ENCODE results near the gene CHCHD1.

The CHCHD1 gene

GRCh38 chr10:73796766-73797165, 14.9 kb downstream of the CHCHD1 start:
- no peak overlapping the region for H3K27ac ChIP-seq
- H3K4me3 ChIP-seq (IDR thresholded peaks at IDR 0.05; ENCODE audit: insufficient read depth, low read depth, low read length), result no peak overlapping the region
- no peaks in the 10 kb centered on the region for H3K79me2 ChIP-seq (ENCODE audit: insufficient read depth, low read depth)
- H2AFZ ChIP-seq (ENCODE audit: low read depth), result no peak overlapping the region
- H3K27me3 ChIP-seq (ENCODE audit: insufficient read depth, low read depth), result no peaks in the 10 kb centered on the region
- no peaks in the 10 kb centered on the region for H3K4me1 ChIP-seq (ENCODE audit: low read depth, poor library complexity, severe bottlenecking)
- H3K36me3 ChIP-seq (ENCODE audit: insufficient read depth), result no peaks in the 10 kb centered on the region
- no peak for TF ChIP-seq CTCF (conservative IDR thresholded peaks at IDR 0.05; ENCODE audit: low read depth, low read length)
- H3K4me2 ChIP-seq, result no peak overlapping the region
- H4K20me1 ChIP-seq (ENCODE audit: insufficient read depth), result no peaks in the 10 kb centered on the region
- H3K9ac ChIP-seq, result no peak overlapping the region

- no peak overlapping the region for H3K27ac ChIP-seq
- TF ChIP-seq CTCF (conservative IDR thresholded peaks at IDR 0.05; ENCODE audit: low read depth, low read length), result no peak
- no peaks in the 10 kb centered on the region for H3K36me3 ChIP-seq (ENCODE audit: insufficient read depth)
Observed at GRCh38 chr10:73797324-73798025, 15.6 kb downstream of the CHCHD1 start.

GRCh38 chr10:73798087-73798486, 16.2 kb downstream of the CHCHD1 start:
- H2AFZ ChIP-seq (ENCODE audit: low read depth), result no peak overlapping the region
- TF ChIP-seq CTCF (conservative IDR thresholded peaks at IDR 0.05; ENCODE audit: low read depth, low read length), result no peak
- H3K79me2 ChIP-seq (ENCODE audit: insufficient read depth, low read depth), result no peaks in the 10 kb centered on the region
- peaks cover 5% of the 10 kb centered on the region for H3K4me1 ChIP-seq (ENCODE audit: low read depth, poor library complexity, severe bottlenecking)
- no peak overlapping the region for H3K9ac ChIP-seq
- H3K27ac ChIP-seq, result no peak overlapping the region
- H3K4me2 ChIP-seq, result no peak overlapping the region
- no peaks in the 10 kb centered on the region for H3K36me3 ChIP-seq (ENCODE audit: insufficient read depth)
- no peak overlapping the region for H3K4me3 ChIP-seq (IDR thresholded peaks at IDR 0.05; ENCODE audit: insufficient read depth, low read depth, low read length)
- H4K20me1 ChIP-seq (ENCODE audit: insufficient read depth), result no peaks in the 10 kb centered on the region
- H3K27me3 ChIP-seq (ENCODE audit: insufficient read depth, low read depth), result no peaks in the 10 kb centered on the region

More at GRCh38 chr10:73797324-73798025, 15.6 kb downstream of the CHCHD1 start:
- Histone ChIP-seq H3K9ac (no peak overlapping the region), H3K4me1 (ENCODE audit: low read depth, poor library complexity, severe bottlenecking) (no peaks in the 10 kb centered on the region), H3K79me2 (ENCODE audit: insufficient read depth, low read depth) (no peaks in the 10 kb centered on the region), H4K20me1 (ENCODE audit: insufficient read depth) (no peaks in the 10 kb centered on the region), H2AFZ (ENCODE audit: low read depth) (no peak overlapping the region), H3K4me2 (no peak overlapping the region), H3K27me3 (ENCODE audit: insufficient read depth, low read depth) (no peaks in the 10 kb centered on the region), H3K4me3 (IDR thresholded peaks at IDR 0.05; ENCODE audit: insufficient read depth, low read depth, low read length) (no peak overlapping the region)

GRCh38 chr10:73798927-73799560, 17.2 kb downstream of the CHCHD1 start:
- Histone ChIP-seq H3K4me3 (IDR thresholded peaks at IDR 0.05; ENCODE audit: insufficient read depth, low read depth, low read length) (no peak overlapping the region), H3K36me3 (ENCODE audit: insufficient read depth) (no peaks in the 10 kb centered on the region), H3K4me1 (ENCODE audit: low read depth, poor library complexity, severe bottlenecking) (peaks cover 14% of the 10 kb centered on the region), H3K9ac (no peak overlapping the region), H3K4me2 (no peak overlapping the region), H3K27ac (no peak overlapping the region), H3K79me2 (ENCODE audit: insufficient read depth, low read depth) (no peaks in the 10 kb centered on the region), H3K27me3 (ENCODE audit: insufficient read depth, low read depth) (no peaks in the 10 kb centered on the region), H4K20me1 (ENCODE audit: insufficient read depth) (no peaks in the 10 kb centered on the region), H2AFZ (ENCODE audit: low read depth) (no peak overlapping the region)
- no peak for TF ChIP-seq CTCF (conservative IDR thresholded peaks at IDR 0.05; ENCODE audit: low read depth, low read length)
